ENCODE data around the gene FAAP20. TPM values are rescaled to one million over a fixed set of nuclear protein-coding genes. Genes with fewer than 3 reads are reported as not detected.

The FAAP20 gene
- polyA plus RNA-seq, 2 of the 4 experiments (the other 2 are of a cell fraction): 5.1 to 26.0 TPM

- no peak overlapping the region for H3K4me3 ChIP-seq
- CTCF ChIA-PET: interaction anchor here (0.6 to 4.9 kb wide), 4 partner anchors 12 to 214 kb away, joined by 3 to 30 read pairs (median 5); partner anchors contain the start of gene FAAP20
- peak overlapping the region; percentile 86 for H3K4me2 ChIP-seq
- no peak for FAIRE-seq
- peak overlapping the region; percentile 89 to 97 for H3K27ac ChIP-seq
- H3K4me1 ChIP-seq: peaks cover 63% of the 10 kb centered on the region
- no peak for DNase-seq (ENCODE audit: low read depth in 1 of 2, low spot score in 1 of 2)
- no peak for TF ChIP-seq HMGXB4 (CRISPR knock-in tag; IDR thresholded peaks at IDR 0.05; ENCODE audit: borderline replicate concordance)
- TF ChIP-seq JUN (IDR thresholded peaks at IDR 0.05): no peak
- TF ChIP-seq CTCF (IDR thresholded peaks at IDR 0.05): no peak
- TF ChIP-seq ZFP36 (IDR thresholded peaks at IDR 0.05; ENCODE audit: borderline replicate concordance, partially characterized antibody): no peak
- no peak for TF ChIP-seq HOXA7 (CRISPR knock-in tag; IDR thresholded peaks at IDR 0.05)
- TF ChIP-seq CBX2 (IDR thresholded peaks at IDR 0.05; ENCODE audit: borderline replicate concordance, low read depth): no peak
- no peak for TF ChIP-seq HOXB13 (CRISPR knock-in tag; IDR thresholded peaks at IDR 0.05; ENCODE audit: low read depth)
- no peak for TF ChIP-seq JUNB (IDR thresholded peaks at IDR 0.05)
- TF ChIP-seq ESRRA (IDR thresholded peaks at IDR 0.05; ENCODE audit: borderline replicate concordance, low read length): no peak
- no peak for TF ChIP-seq PBX3 (IDR thresholded peaks at IDR 0.05)
- TF ChIP-seq ELK1 (IDR thresholded peaks at IDR 0.05; ENCODE audit: low read depth, low read length): no peak
- TF ChIP-seq GATA3 (IDR thresholded peaks at IDR 0.05; ENCODE audit: borderline replicate concordance): no peak
- no peak for TF ChIP-seq SMC3 (IDR thresholded peaks at IDR 0.05)
- TF ChIP-seq EP300 (IDR thresholded peaks at IDR 0.05): no peak
- POLR2A ChIA-PET: interaction anchor here (0.9 to 2.2 kb wide), 4 partner anchors 12 to 185 kb away, joined by 3 to 6 read pairs (median 4); partner anchors contain the start of genes FAAP20, MORN1 and RER1
- no peak for ATAC-seq
- 75% methylated on average over 9 of the region's 16 CpGs for WGBS (ENCODE audit: missing lambda C conversion rate)
- H3K9me3 ChIP-seq: no peaks in the 10 kb centered on the region
These were observed 12.4 kb upstream of the FAAP20 start for GRCh38 chr1:2206813-2207487.

- ATAC-seq (peak; percentile 36 to 51; a peak in 5 of 6 replicates), FAIRE-seq (no peak), DNase-seq (ENCODE audit: low read depth in 1 of 2, low spot score in 1 of 2) (peak in 1 of 2 experiments; percentile 92)
- Histone ChIP-seq H3K27ac (peak overlapping the region; percentile 85 to 86), H3K4me1 (peaks cover 52% of the 10 kb centered on the region), H3K4me2 (peak overlapping the region; percentile 95), H3K9me3 (no peaks in the 10 kb centered on the region), H3K4me3 (peak overlapping the region; percentile 53)
- whole genome bisulfite sequencing (ENCODE audit: missing lambda C conversion rate): 88% methylated on average over 10 of the region's 84 CpGs
- ChIA-PET CTCF (interaction anchor here (1.5 to 2.7 kb wide), 2 partner anchors 10 to 177 kb away, joined by 6 to 24 read pairs; partner anchors contain the start of gene FAAP20), POLR2A (interaction anchor here (0.6 kb wide), 1 partner anchor 14 kb away, joined by 5 read pairs; no protein-coding TSS in a partner anchor)
- no peak for TF ChIP-seq RARB (CRISPR knock-in tag; IDR thresholded peaks at IDR 0.05)
- TF ChIP-seq GATA3 (IDR thresholded peaks at IDR 0.05; ENCODE audit: borderline replicate concordance): no peak
- 0 out of 2 replicates have a peak, but pooled peaks have one; percentile 13 for TF ChIP-seq POLR2A (IDR thresholded peaks at IDR 0.05; ENCODE audit: low read length)
- TF ChIP-seq MAX (IDR thresholded peaks at IDR 0.05): peak; percentile 35; the same call in 1 of the 2 replicates
- TF ChIP-seq ESRRA (IDR thresholded peaks at IDR 0.05; ENCODE audit: borderline replicate concordance, low read length): no peak
- TF ChIP-seq EP300 (IDR thresholded peaks at IDR 0.05): no peak
These were observed 10.8 kb upstream of the FAAP20 start for GRCh38 chr1:2205191-2205952.
